Heart left ventricle (tissue), 13 donors: ENCODE results near the gene HOTAIR.

ENCODE experiments used
- CTCF ChIP-seq, 12 donors: fragments of 200-600 bp; sonication (generic) in 4 of 12; IDR thresholded peaks; one replicate each; pipeline versions ENCODE4 v1.5.0 to v1.8.0; 2018 to 2022; ENCODE audit warnings: antibody characterized with exemption in 12 of 12, mild to moderate bottlenecking in 5 of 12
- POLR2A ChIP-seq, 2 donors: fragments of 450-650 bp; IDR thresholded peaks; one replicate each; pipeline ENCODE4 v1.6.1; 2017; ENCODE audit warnings: antibody characterized with exemption in 2 of 2, mild to moderate bottlenecking in 2 of 2, moderate library complexity in 2 of 2
- donor health status: ischemic (EF 13 %, LVEDD 7.1; RV severe dilation, severe dysfunction).
- donor health status: DM: no; HTN: yes; CAD: no.
- donor health status: DM: no; HTN: no; CAD: no.
- donor health status: ischemic (EF 25% LVEDD 6.9; RV normal size, moderate dysfunction).
- donor health status: ischemic (EF 25% LVEDD 5.7; RV mildly dilated, moderate dysfunction).
- donor health status: ischemic (EF 35%, LVEDD 5.7; RV mildly dilated, moderate dysfunction).
- donor health status: nonischemic (EF 11% LVEDD 7.7; RV severe dilation, severe dysfunction).
- donor health status: DM: yes; HTN: yes; CAD: no.
- donor health status: PGD.
- donor health status: ischemic (EF 29% LVEDD 5.4; RV normal size, mild dysfunction).
- donor health status: nonischemic (EF 23%, LVEDD 6.1; RV moderate dilation, normal function).

GRCh38 chr12:53976823-53977595 lies 2.3 kb upstream of the HOTAIR start:
- TF ChIP-seq CTCF (IDR thresholded peaks at IDR 0.05) (no peak), POLR2A (IDR thresholded peaks at IDR 0.05) (no peak)
